ENCODE measurements around the gene FAM174B. TPM values are rescaled to one million over a fixed set of nuclear protein-coding genes. Genes with fewer than 3 reads are reported as not detected.

FAM174B gene
- total and polyA plus RNA-seq, 2 experiments from 2014 or later, result 15.0 to 21.8 TPM

DNA sequence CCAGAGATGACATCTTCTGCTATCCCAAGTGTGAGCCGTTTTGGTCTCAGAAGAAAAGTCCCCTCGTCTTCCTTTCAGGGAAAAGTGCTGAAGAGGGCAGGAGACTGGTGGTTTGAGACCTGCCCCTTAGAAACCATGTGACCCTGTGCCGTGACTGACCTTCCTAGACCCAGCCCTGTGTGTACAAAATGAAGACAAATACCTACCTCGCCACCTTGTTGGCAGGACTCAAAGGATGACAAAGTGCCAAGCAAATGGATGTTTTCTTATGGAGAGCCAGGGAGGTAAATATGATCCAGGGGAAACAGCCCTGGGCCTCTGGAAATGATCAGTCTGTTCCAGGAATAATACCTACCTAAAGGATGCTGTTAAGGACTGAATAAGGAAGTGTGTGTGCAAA, 41.3 kb downstream of the FAM174B start (continued):
- no peak for TF ChIP-seq REST (IDR thresholded peaks at IDR 0.05; ENCODE audit: unreplicated experiment)
- TF ChIP-seq EZH2phosphoT487 (IDR thresholded peaks at IDR 0.05; ENCODE audit: unreplicated experiment), result no peak

DNA sequence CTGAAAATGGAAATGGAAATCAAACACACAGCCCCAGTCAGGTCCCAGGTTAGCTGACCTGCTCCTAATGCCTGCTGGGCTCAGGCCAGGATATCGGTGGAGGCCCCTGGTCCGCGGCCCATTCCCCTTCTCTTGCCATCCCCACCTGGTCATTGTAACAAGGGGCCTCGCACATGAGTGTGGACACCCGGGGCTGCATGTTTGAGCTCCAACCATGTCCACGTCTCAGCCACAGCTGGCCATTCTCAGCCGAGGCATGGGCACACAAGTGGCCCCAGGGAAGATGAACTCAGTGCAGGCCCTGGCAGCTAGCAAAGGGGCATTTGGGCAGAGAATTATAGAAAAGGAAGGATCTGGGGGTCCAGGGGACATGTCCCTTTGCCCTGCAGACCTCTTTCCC, 41.7 kb downstream of the FAM174B start:
- Histone ChIP-seq H3F3A (replicated peaks; ENCODE audit: low read depth) (no peaks in the 10 kb centered on the region), H4K20me1 (replicated peaks; ENCODE audit: insufficient read depth) (no peaks in the 10 kb centered on the region), H3K4me2 (no peak overlapping the region), H3K4me3 (no peak overlapping the region), H3K79me2 (replicated peaks; ENCODE audit: insufficient read depth) (no peaks in the 10 kb centered on the region), H2AFZ (no peak overlapping the region), H3K27me3 (ENCODE audit: insufficient read depth) (no peaks in the 10 kb centered on the region), H3K27ac (ENCODE audit: low read depth) (no peak overlapping the region), H3K4me1 (ENCODE audit: insufficient read depth) (0 out of 2 replicates have a peak, but pooled peaks cover 10% of the 10 kb centered on the region), H3K36me3 (ENCODE audit: insufficient read depth) (peaks cover 4% of the 10 kb centered on the region; the same call in 1 of the 2 replicates), H3K9me2 (ENCODE audit: insufficient read depth) (no peaks in the 10 kb centered on the region)
- DNase-seq (ENCODE audit: low spot score) (no peak), ATAC-seq (no peak)
- H3K27ac Mint-ChIP-seq, result no peak overlapping the region
- H3K4me3 Mint-ChIP-seq, result no peak overlapping the region
- H3K27me3 Mint-ChIP-seq (ENCODE audit: insufficient read depth, low read depth, poor library complexity), result peaks cover 4% of the 10 kb centered on the region
- H3K36me3 Mint-ChIP-seq (ENCODE audit: low read depth), result peaks cover 6% of the 10 kb centered on the region; the same call in 2 of the 3 replicates
- no peaks in the 10 kb centered on the region for H3K9me3 Mint-ChIP-seq
- H3K4me1 Mint-ChIP-seq, result peaks cover 13% of the 10 kb centered on the region
- TF ChIP-seq JUNB (IDR thresholded peaks at IDR 0.05; ENCODE audit: unreplicated experiment), result no peak
- TF ChIP-seq NANOG (IDR thresholded peaks at IDR 0.05; ENCODE audit: borderline replicate concordance), result no peak
- TF ChIP-seq EZH2 (IDR thresholded peaks at IDR 0.05; ENCODE audit: low read depth, unreplicated experiment), result no peak
- TF ChIP-seq STAT1 (IDR thresholded peaks at IDR 0.05; ENCODE audit: unreplicated experiment), result no peak
- no peak for TF ChIP-seq POLR2AphosphoS5 (IDR thresholded peaks at IDR 0.05; ENCODE audit: low read depth)
- TF ChIP-seq CREB1 (CRISPR knock-in tag; IDR thresholded peaks at IDR 0.05; ENCODE audit: low read depth), result no peak
- TF ChIP-seq, protein P1, sequence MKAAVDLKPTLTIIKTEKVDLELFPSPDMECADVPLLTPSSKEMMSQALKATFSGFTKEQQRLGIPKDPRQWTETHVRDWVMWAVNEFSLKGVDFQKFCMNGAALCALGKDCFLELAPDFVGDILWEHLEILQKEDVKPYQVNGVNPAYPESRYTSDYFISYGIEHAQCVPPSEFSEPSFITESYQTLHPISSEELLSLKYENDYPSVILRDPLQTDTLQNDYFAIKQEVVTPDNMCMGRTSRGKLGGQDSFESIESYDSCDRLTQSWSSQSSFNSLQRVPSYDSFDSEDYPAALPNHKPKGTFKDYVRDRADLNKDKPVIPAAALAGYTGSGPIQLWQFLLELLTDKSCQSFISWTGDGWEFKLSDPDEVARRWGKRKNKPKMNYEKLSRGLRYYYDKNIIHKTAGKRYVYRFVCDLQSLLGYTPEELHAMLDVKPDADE (IDR thresholded peaks at IDR 0.05), result no peak
- TF ChIP-seq, protein P2, sequence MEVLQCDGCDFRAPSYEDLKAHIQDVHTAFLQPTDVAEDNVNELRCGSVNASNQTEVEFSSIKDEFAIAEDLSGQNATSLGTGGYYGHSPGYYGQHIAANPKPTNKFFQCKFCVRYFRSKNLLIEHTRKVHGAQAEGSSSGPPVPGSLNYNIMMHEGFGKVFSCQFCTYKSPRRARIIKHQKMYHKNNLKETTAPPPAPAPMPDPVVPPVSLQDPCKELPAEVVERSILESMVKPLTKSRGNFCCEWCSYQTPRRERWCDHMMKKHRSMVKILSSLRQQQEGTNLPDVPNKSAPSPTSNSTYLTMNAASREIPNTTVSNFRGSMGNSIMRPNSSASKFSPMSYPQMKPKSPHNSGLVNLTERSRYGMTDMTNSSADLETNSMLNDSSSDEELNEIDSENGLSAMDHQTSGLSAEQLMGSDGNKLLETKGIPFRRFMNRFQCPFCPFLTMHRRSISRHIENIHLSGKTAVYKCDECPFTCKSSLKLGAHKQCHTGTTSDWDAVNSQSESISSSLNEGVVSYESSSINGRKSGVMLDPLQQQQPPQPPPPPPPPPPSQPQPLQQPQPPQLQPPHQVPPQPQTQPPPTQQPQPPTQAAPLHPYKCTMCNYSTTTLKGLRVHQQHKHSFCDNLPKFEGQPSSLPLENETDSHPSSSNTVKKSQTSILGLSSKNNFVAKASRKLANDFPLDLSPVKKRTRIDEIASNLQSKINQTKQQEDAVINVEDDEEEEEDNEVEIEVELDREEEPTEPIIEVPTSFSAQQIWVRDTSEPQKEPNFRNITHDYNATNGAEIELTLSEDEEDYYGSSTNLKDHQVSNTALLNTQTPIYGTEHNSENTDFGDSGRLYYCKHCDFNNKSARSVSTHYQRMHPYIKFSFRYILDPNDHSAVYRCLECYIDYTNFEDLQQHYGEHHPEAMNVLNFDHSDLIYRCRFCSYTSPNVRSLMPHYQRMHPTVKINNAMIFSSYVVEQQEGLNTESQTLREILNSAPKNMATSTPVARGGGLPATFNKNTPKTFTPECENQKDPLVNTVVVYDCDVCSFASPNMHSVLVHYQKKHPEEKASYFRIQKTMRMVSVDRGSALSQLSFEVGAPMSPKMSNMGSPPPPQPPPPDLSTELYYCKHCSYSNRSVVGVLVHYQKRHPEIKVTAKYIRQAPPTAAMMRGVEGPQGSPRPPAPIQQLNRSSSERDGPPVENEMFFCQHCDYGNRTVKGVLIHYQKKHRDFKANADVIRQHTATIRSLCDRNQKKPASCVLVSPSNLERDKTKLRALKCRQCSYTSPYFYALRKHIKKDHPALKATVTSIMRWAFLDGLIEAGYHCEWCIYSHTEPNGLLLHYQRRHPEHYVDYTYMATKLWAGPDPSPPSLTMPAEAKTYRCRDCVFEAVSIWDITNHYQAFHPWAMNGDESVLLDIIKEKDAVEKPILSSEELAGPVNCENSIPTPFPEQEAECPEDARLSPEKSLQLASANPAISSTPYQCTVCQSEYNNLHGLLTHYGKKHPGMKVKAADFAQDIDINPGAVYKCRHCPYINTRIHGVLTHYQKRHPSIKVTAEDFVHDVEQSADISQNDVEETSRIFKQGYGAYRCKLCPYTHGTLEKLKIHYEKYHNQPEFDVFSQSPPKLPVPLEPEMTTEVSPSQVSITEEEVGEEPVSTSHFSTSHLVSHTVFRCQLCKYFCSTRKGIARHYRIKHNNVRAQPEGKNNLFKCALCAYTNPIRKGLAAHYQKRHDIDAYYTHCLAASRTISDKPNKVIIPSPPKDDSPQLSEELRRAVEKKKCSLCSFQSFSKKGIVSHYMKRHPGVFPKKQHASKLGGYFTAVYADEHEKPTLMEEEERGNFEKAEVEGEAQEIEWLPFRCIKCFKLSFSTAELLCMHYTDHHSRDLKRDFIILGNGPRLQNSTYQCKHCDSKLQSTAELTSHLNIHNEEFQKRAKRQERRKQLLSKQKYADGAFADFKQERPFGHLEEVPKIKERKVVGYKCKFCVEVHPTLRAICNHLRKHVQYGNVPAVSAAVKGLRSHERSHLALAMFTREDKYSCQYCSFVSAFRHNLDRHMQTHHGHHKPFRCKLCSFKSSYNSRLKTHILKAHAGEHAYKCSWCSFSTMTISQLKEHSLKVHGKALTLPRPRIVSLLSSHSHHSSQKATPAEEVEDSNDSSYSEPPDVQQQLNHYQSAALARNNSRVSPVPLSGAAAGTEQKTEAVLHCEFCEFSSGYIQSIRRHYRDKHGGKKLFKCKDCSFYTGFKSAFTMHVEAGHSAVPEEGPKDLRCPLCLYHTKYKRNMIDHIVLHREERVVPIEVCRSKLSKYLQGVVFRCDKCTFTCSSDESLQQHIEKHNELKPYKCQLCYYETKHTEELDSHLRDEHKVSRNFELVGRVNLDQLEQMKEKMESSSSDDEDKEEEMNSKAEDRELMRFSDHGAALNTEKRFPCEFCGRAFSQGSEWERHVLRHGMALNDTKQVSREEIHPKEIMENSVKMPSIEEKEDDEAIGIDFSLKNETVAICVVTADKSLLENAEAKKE (CRISPR knock-in tag; IDR thresholded peaks at IDR 0.05), result no peak
- no peak for TF ChIP-seq EZH2phosphoT487 (IDR thresholded peaks at IDR 0.05; ENCODE audit: unreplicated experiment)
- TF ChIP-seq ZNF114 (CRISPR knock-in tag; IDR thresholded peaks at IDR 0.05), result no peak
- TF ChIP-seq REST (IDR thresholded peaks at IDR 0.05; ENCODE audit: unreplicated experiment), result no peak

Measured in GM23338 (cell line).